Smooth muscle cell (in vitro differentiated cells): ENCODE results near the gene UTS2B. TPM values are rescaled to one million over a fixed set of nuclear protein-coding genes. Genes with fewer than 3 reads are reported as not detected.

Source experiments
- DNase-seq: peaks from one replicate; lab custom pipeline; 2025; ENCODE audit not compliant: unreplicated experiment; lab: John Stamatoyannopoulos, UW
- H2AFZ ChIP-seq: fragments of 200-600 bp; sonication (generic); 2 replicates; pipeline ENCODE4 v1.6.0; 2016; ENCODE audit warnings: antibody characterized with exemption, low read depth, mild to moderate bottlenecking
- H3F3A ChIP-seq: fragments of 200-600 bp; sonication (generic); 2 replicates; pipeline ENCODE4 v1.6.0; 2017; ENCODE audit warnings: antibody characterized with exemption, low read depth
- H3K27ac ChIP-seq: fragments of 200-600 bp; sonication (generic); 2 replicates; pipeline ENCODE4 v1.5.1; 2016; ENCODE audit warnings: low read depth, mild to moderate bottlenecking
- H3K27me3 ChIP-seq: fragments of 200-600 bp; sonication (generic); 2 replicates; pipeline ENCODE4 v1.6.1; 2016; ENCODE audit warnings: low read depth, mild to moderate bottlenecking
- H3K36me3 ChIP-seq: fragments of 200-600 bp; sonication (generic); 2 replicates; pipeline ENCODE4 v1.5.1; 2016; ENCODE audit warnings: low read depth
- H3K4me1 ChIP-seq: fragments of 200-600 bp; sonication (generic); 2 replicates; pipeline ENCODE4 v1.5.1; 2016; ENCODE audit warnings: low read depth
- H3K4me2 ChIP-seq: fragments of 200-600 bp; sonication (generic); 2 replicates; pipeline ENCODE4 v1.6.0; 2016; ENCODE audit warnings: mild to moderate bottlenecking
- H3K4me3 ChIP-seq: fragments of 200-600 bp; sonication (generic); 2 replicates; pipeline ENCODE4 v1.5.1; 2016; ENCODE audit warnings: mild to moderate bottlenecking
- H3K79me2 ChIP-seq: fragments of 200-600 bp; sonication (generic); 2 replicates; pipeline ENCODE4 v1.6.0; 2016; ENCODE audit warnings: low read depth, mild to moderate bottlenecking
- H3K9ac ChIP-seq: fragments of 200-600 bp; sonication (generic); 2 replicates; pipeline ENCODE4 v1.6.0; 2016; ENCODE audit warnings: low read depth
- H3K9me3 ChIP-seq: fragments of 200-600 bp; sonication (generic); replicated peaks from 2 replicates; pipeline ENCODE4 v1.5.1; 2016; ENCODE audit warnings: low read depth
- H4K20me1 ChIP-seq: fragments of 200-600 bp; sonication (generic); 2 replicates; pipeline ENCODE4 v1.6.0; 2016; ENCODE audit warnings: low read depth
- WGBS: methylation state at CpG from one replicate; pipeline ENCODE4 v1.1.7; 2016; ENCODE audit warnings: low lambda C conversion rate; 5-methylcytosine and 5-hydroxymethylcytosine counted together
- polyA plus RNA-seq: library from polyadenylated mRNA; unstranded; fragments of >200 nt; fragmentation: Nextera tagmentation; extraction: Ambion mirVana; gene quantifications from 2 replicates; pipeline ENCODE4 v1.2.1, GENCODE V29; 2016
- total RNA-seq: library from RNA; depleted of rRNA; stranded (reverse); fragments of >200 nt; gene quantifications from 2 replicates; pipeline ENCODE4 v1.2.3, GENCODE V29; 2014
- TF ChIP-seq, protein P1 (sequence below): fragments of 200-600 bp; sonication (generic); IDR thresholded peaks from 2 replicates; pipeline ENCODE4 v1.5.1; 2017; ENCODE audit warnings: borderline replicate concordance, mild to moderate bottlenecking, antibody characterized with exemption; ENCODE audit not compliant: insufficient read depth, poor library complexity, severe bottlenecking

The UTS2B gene
- total and polyA plus RNA-seq, 2 experiments from 2014 or later: 1.1 TPM; not detected in 1

DNA sequence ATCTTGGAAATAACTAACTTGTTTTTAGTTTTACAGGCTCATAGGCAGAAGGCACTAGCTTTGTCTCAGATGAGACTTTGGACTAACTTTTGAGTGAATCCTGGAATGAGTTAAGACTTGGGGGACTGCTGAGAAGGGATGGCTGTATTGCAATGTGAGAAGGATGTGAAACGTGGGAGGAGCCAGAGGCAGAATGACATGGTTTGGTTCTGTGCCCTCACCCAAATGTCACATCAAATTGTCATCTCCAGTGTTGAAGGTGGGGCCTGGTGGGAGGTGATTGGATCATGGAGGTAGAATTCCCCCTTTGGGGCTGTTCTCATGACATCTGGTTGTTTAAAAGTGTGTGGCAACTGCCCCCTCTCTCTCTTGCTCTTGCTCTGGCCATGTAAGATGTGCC lies 29.9 kb downstream of the UTS2B start:
- no peak overlapping the region for H2AFZ ChIP-seq
- H3K4me3 ChIP-seq: no peak overlapping the region
- no peaks in the 10 kb centered on the region for H4K20me1 ChIP-seq
- H3K9ac ChIP-seq: no peak overlapping the region
- no peaks in the 10 kb centered on the region for H3F3A ChIP-seq
- H3K4me1 ChIP-seq: no peaks in the 10 kb centered on the region
- no peaks in the 10 kb centered on the region for H3K27me3 ChIP-seq
- TF ChIP-seq, protein P1, sequence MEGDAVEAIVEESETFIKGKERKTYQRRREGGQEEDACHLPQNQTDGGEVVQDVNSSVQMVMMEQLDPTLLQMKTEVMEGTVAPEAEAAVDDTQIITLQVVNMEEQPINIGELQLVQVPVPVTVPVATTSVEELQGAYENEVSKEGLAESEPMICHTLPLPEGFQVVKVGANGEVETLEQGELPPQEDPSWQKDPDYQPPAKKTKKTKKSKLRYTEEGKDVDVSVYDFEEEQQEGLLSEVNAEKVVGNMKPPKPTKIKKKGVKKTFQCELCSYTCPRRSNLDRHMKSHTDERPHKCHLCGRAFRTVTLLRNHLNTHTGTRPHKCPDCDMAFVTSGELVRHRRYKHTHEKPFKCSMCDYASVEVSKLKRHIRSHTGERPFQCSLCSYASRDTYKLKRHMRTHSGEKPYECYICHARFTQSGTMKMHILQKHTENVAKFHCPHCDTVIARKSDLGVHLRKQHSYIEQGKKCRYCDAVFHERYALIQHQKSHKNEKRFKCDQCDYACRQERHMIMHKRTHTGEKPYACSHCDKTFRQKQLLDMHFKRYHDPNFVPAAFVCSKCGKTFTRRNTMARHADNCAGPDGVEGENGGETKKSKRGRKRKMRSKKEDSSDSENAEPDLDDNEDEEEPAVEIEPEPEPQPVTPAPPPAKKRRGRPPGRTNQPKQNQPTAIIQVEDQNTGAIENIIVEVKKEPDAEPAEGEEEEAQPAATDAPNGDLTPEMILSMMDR: no peak
- no peak overlapping the region for H3K27ac ChIP-seq
- 76% methylated on average over 1 of the region's 1 CpG for WGBS
- no peak overlapping the region for H3K4me2 ChIP-seq
- no peak for DNase-seq
- H3K36me3 ChIP-seq: no peaks in the 10 kb centered on the region
- no peaks in the 10 kb centered on the region for H3K79me2 ChIP-seq
- no peaks in the 10 kb centered on the region for H3K9me3 ChIP-seq

DNA sequence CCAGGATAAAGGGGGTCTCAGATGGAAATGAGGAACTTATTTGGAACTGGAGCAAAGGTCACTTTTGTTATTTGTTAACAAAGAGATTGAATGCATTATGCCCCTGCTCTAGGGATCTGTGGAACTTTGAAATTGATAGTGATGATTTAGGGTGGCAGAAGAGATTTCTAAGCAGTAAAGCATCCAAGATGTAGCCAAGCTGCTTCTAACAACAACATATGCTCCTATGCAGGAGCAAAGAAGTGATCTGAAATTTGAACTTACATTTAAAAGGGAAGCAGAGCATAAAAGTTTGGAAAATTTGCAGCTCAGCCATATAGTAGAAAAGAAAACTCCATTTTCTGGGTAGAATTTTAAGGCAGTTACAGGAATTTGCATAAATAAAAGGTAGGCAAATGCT lies 31.5 kb downstream of the UTS2B start:
- Histone ChIP-seq H2AFZ (no peak overlapping the region), H3K4me1 (no peaks in the 10 kb centered on the region), H3K9me3 (no peaks in the 10 kb centered on the region), H3K27me3 (no peaks in the 10 kb centered on the region), H3K4me2 (no peak overlapping the region), H4K20me1 (no peaks in the 10 kb centered on the region), H3K79me2 (no peaks in the 10 kb centered on the region), H3K36me3 (no peaks in the 10 kb centered on the region), H3F3A (no peaks in the 10 kb centered on the region), H3K9ac (no peak overlapping the region), H3K4me3 (no peak overlapping the region), H3K27ac (no peak overlapping the region)
- no peak for DNase-seq
- TF ChIP-seq, protein P1: no peak

DNA sequence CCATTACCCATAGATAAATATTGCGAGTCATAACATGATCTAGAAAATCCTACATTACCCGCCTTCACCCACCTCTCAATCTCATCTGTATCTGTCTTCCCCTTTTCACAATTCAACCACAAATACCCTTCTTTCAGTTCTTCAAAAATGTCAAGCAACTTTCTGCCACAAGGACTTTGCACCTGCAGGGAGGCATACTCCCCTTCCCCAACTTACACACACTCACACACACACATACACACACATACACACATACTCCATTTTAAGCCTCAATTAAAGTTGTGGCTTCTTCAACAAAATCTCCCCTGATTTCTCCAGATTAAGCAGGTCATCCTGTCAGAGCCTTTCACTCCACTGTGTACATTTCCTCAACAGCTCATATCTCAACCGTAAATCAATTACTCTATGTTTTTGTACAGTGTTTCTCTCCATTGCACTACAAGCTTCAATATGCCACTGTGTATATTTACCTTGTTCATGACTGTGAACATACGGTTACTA lies 34.2 kb downstream of the UTS2B start:
- Histone ChIP-seq H3K27me3 (no peaks in the 10 kb centered on the region), H3K36me3 (no peaks in the 10 kb centered on the region), H3K9ac (no peak overlapping the region), H3K4me1 (no peaks in the 10 kb centered on the region), H3K9me3 (no peaks in the 10 kb centered on the region), H3F3A (no peaks in the 10 kb centered on the region), H3K79me2 (no peaks in the 10 kb centered on the region), H3K4me2 (no peak overlapping the region), H3K4me3 (no peak overlapping the region), H3K27ac (no peak overlapping the region), H2AFZ (no peak overlapping the region), H4K20me1 (no peaks in the 10 kb centered on the region)
- no peak for DNase-seq
- WGBS: 62% methylated on average over 4 of the region's 4 CpGs
- TF ChIP-seq, protein P1: no peak

DNA sequence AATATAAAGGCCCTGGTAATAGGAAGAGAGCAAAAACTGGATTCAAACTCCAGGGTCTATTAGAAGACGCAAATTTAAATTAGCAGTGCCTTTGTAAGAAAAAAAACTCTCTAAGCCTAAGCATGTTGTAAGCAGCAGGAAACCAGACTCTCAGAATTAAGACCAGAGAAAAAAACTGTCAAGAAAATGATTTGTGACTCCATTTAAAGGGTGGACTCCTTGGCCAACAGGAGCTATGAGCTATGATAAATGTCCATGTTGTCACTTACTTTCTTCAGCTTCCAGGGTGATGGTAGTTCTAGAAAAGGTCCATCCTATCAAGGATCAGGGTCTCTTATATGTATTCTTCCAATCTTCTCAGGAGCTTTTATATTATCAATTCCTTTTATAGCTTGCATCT lies 36.0 kb downstream of the UTS2B start:
- no peaks in the 10 kb centered on the region for H3K27me3 ChIP-seq
- no peak for DNase-seq
- H3K27ac ChIP-seq: no peak overlapping the region
- no peak overlapping the region for H3K4me2 ChIP-seq
- no peak overlapping the region for H2AFZ ChIP-seq
- H3K79me2 ChIP-seq: no peaks in the 10 kb centered on the region
- H3K9ac ChIP-seq: no peak overlapping the region
- WGBS: 79% methylated on average over 1 of the region's 1 CpG
- H3K36me3 ChIP-seq: no peaks in the 10 kb centered on the region
- no peak overlapping the region for H3K4me3 ChIP-seq
- TF ChIP-seq, protein P1: no peak
- no peaks in the 10 kb centered on the region for H3K4me1 ChIP-seq
- no peaks in the 10 kb centered on the region for H3K9me3 ChIP-seq
- no peaks in the 10 kb centered on the region for H3F3A ChIP-seq
- H4K20me1 ChIP-seq: no peaks in the 10 kb centered on the region
